ENCODE measurements around the gene HARBI1.

DNA sequence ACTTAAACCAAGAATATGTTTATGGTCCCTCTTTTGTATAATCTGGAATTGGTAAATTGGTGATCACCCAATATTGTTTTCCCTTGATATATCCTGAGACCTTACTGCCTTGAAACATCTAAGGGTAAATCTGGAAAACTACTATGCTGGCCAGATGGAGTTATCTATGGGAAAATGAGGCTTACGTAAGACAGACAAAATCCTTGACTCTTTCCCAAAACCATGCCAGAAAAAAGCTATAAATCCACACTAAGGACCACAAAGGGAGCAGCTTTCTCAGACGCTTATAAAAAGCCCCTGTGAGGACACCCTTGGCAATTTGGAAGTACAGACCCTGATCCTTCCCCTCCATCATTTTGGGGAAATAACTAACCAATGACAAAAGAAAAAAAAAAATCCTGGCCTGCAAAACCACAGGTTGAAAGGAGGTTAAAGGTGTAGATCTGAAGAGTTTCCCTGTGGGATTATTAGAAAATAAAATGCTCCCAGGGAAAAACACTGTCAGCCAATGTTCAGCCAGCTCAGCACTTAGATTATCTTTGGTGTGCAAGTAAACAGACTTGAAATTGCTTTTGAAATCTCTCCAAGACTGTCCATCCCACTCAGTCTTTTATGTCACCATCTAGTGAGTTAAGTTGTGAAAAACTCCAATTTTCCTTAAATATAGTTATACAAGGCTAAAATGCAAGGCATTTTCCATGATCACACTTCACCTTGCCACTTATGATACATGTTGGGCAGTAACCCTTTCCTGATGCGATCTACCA is 16.6 kb downstream of the HARBI1 start:
- TF ChIP-seq, protein P1, sequence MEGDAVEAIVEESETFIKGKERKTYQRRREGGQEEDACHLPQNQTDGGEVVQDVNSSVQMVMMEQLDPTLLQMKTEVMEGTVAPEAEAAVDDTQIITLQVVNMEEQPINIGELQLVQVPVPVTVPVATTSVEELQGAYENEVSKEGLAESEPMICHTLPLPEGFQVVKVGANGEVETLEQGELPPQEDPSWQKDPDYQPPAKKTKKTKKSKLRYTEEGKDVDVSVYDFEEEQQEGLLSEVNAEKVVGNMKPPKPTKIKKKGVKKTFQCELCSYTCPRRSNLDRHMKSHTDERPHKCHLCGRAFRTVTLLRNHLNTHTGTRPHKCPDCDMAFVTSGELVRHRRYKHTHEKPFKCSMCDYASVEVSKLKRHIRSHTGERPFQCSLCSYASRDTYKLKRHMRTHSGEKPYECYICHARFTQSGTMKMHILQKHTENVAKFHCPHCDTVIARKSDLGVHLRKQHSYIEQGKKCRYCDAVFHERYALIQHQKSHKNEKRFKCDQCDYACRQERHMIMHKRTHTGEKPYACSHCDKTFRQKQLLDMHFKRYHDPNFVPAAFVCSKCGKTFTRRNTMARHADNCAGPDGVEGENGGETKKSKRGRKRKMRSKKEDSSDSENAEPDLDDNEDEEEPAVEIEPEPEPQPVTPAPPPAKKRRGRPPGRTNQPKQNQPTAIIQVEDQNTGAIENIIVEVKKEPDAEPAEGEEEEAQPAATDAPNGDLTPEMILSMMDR (IDR thresholded peaks at IDR 0.05; ENCODE audit: poor library complexity, severe bottlenecking), result no peak
- TF ChIP-seq, protein P2, sequence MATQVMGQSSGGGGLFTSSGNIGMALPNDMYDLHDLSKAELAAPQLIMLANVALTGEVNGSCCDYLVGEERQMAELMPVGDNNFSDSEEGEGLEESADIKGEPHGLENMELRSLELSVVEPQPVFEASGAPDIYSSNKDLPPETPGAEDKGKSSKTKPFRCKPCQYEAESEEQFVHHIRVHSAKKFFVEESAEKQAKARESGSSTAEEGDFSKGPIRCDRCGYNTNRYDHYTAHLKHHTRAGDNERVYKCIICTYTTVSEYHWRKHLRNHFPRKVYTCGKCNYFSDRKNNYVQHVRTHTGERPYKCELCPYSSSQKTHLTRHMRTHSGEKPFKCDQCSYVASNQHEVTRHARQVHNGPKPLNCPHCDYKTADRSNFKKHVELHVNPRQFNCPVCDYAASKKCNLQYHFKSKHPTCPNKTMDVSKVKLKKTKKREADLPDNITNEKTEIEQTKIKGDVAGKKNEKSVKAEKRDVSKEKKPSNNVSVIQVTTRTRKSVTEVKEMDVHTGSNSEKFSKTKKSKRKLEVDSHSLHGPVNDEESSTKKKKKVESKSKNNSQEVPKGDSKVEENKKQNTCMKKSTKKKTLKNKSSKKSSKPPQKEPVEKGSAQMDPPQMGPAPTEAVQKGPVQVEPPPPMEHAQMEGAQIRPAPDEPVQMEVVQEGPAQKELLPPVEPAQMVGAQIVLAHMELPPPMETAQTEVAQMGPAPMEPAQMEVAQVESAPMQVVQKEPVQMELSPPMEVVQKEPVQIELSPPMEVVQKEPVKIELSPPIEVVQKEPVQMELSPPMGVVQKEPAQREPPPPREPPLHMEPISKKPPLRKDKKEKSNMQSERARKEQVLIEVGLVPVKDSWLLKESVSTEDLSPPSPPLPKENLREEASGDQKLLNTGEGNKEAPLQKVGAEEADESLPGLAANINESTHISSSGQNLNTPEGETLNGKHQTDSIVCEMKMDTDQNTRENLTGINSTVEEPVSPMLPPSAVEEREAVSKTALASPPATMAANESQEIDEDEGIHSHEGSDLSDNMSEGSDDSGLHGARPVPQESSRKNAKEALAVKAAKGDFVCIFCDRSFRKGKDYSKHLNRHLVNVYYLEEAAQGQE (IDR thresholded peaks at IDR 0.05; ENCODE audit: borderline replicate concordance), result no peak
- TF ChIP-seq EZH2 (IDR thresholded peaks at IDR 0.05; ENCODE audit: borderline replicate concordance, insufficient read depth, low read length, poor library complexity, severe bottlenecking), result no peak
- no peak for TF ChIP-seq EP300 (conservative IDR thresholded peaks at IDR 0.05; ENCODE audit: poor library complexity, severe bottlenecking)
- no peak for TF ChIP-seq TAF1 (IDR thresholded peaks at IDR 0.05; ENCODE audit: low read depth)
- no peak for TF ChIP-seq POLR2AphosphoS5 (IDR thresholded peaks at IDR 0.05)
- no peak for TF ChIP-seq RAD21 (conservative IDR thresholded peaks at IDR 0.05)
- no peak for TF ChIP-seq MXI1 (conservative IDR thresholded peaks at IDR 0.05; ENCODE audit: poor library complexity, severe bottlenecking)
